ENCODE measurements around the gene ZNF235. TPM values are rescaled to one million over a fixed set of nuclear protein-coding genes. Genes with fewer than 3 reads are reported as not detected.

ZNF235 gene
- total and polyA plus RNA-seq, 2 donors (not counting 1 experiment from before 2014, with no cell fraction given) = 4.7 to 19.5 TPM

GRCh38 chr19:44332145-44332544 is 27.3 kb upstream of the ZNF235 start:
- no peaks in the 10 kb centered on the region for H4K20me1 ChIP-seq (ENCODE audit: control insufficient read depth, insufficient read depth, low read length, poor library complexity, severe bottlenecking)
- Mint-ChIP-seq H3K27me3 (peaks cover 10% of the 10 kb centered on the region), H3K9me3 (ENCODE audit: insufficient read depth) (peaks cover 32% of the 10 kb centered on the region), H3K4me3 (no peak overlapping the region), H3K4me1 (no peaks in the 10 kb centered on the region), H3K27ac (no peak overlapping the region)
- ChIA-PET CTCF (no interaction called here), POLR2A (no interaction called here)
- no peak overlapping the region for H3K9ac ChIP-seq (ENCODE audit: low read length)
- no peak overlapping the region for H3K27ac ChIP-seq (ENCODE audit: low read length in 2 of 2)
- H3K4me3 ChIP-seq (ENCODE audit: control extremely low read depth in 1 of 5, extremely low read depth in 1 of 5, insufficient read depth in 1 of 5, low read depth in 2 of 5, low read length in 4 of 5) = no peak overlapping the region
- H3K9me3 ChIP-seq (ENCODE audit: control extremely low read depth in 1 of 3, control insufficient read depth in 2 of 3, insufficient read depth in 1 of 3, low read length in 2 of 3) = peaks cover 11 to 36% (median 30%) of the 10 kb centered on the region in 3 donors
- ATAC-seq (ENCODE audit: low read depth) (no peak), DNase-seq (no peak)
- H3K36me3 ChIP-seq (replicated peaks in 1 of 2; ENCODE audit: control extremely low read depth in 1 of 2, control insufficient read depth in 1 of 2, extremely low read depth in 1 of 2, insufficient read depth in 2 of 2, low read length in 1 of 2) = peaks cover 2 to 15% of the 10 kb centered on the region in 2 experiments
- H3K4me2 ChIP-seq (replicated peaks; ENCODE audit: low read depth, low read length, poor library complexity, severe bottlenecking) = no peak overlapping the region
- intact Hi-C loops (cut with micrococcal nuclease) = no loop called here
- no CpG with 5 or more reads among the region's 1 CpG for WGBS (ENCODE audit: insufficient coverage)
- H3K27me3 ChIP-seq (replicated peaks in 1 of 4; ENCODE audit: control extremely low read depth in 1 of 4, control insufficient read depth in 3 of 4, insufficient read depth in 4 of 4, low read length in 3 of 4) = no peaks in the 10 kb centered on the region
- H3K79me2 ChIP-seq (ENCODE audit: control insufficient read depth, insufficient read depth, low read length) = no peaks in the 10 kb centered on the region
- TF ChIP-seq EZH2 (IDR thresholded peaks at IDR 0.05; ENCODE audit: borderline replicate concordance, insufficient read depth, low read depth, low read length, poor library complexity, severe bottlenecking) (no peak), CTCF (IDR thresholded peaks at IDR 0.05) (no peak)
- H2AFZ ChIP-seq (ENCODE audit: insufficient read depth, low read depth, low read length, poor library complexity, severe bottlenecking) = no peak overlapping the region
- H3K4me1 ChIP-seq (ENCODE audit: control insufficient read depth in 2 of 2, insufficient read depth in 2 of 2, low read length in 2 of 2) = no peaks in the 10 kb centered on the region

GRCh38 chr19:44315883-44316282 is 11.1 kb upstream of the ZNF235 start:
- H3K9me3 Mint-ChIP-seq (ENCODE audit: insufficient read depth) = peaks cover 5% of the 10 kb centered on the region
- no CpG with 5 or more reads among the region's 2 CpGs for WGBS (ENCODE audit: insufficient coverage)
- no peak for ATAC-seq (ENCODE audit: low read depth)

More at GRCh38 chr19:44315883-44316282, 11.1 kb upstream of the ZNF235 start:
- H3K4me1 Mint-ChIP-seq = peaks cover 16% of the 10 kb centered on the region
- Histone ChIP-seq H3K36me3 (replicated peaks in 1 of 2; ENCODE audit: control extremely low read depth in 1 of 2, control insufficient read depth in 1 of 2, extremely low read depth in 1 of 2, insufficient read depth in 2 of 2, low read length in 1 of 2) (no peaks in the 10 kb centered on the region), H3K4me3 (ENCODE audit: control extremely low read depth in 1 of 5, extremely low read depth in 1 of 5, insufficient read depth in 1 of 5, low read depth in 2 of 5, low read length in 4 of 5) (no peak overlapping the region), H3K27me3 (replicated peaks in 1 of 4; ENCODE audit: control extremely low read depth in 1 of 4, control insufficient read depth in 3 of 4, insufficient read depth in 4 of 4, low read length in 3 of 4) (no peaks in the 10 kb centered on the region), H3K27ac (ENCODE audit: low read length in 2 of 2) (no peak overlapping the region), H3K4me2 (replicated peaks; ENCODE audit: low read depth, low read length, poor library complexity, severe bottlenecking) (no peak overlapping the region), H4K20me1 (ENCODE audit: control insufficient read depth, insufficient read depth, low read length, poor library complexity, severe bottlenecking) (no peaks in the 10 kb centered on the region), H3K79me2 (ENCODE audit: control insufficient read depth, insufficient read depth, low read length) (no peaks in the 10 kb centered on the region), H3K9ac (ENCODE audit: low read length) (no peak overlapping the region), H3K4me1 (ENCODE audit: control insufficient read depth in 2 of 2, insufficient read depth in 2 of 2, low read length in 2 of 2) (peaks cover 7 to 13% of the 10 kb centered on the region in 2 donors), H2AFZ (ENCODE audit: insufficient read depth, low read depth, low read length, poor library complexity, severe bottlenecking) (no peak overlapping the region), H3K9me3 (ENCODE audit: control extremely low read depth in 1 of 3, control insufficient read depth in 2 of 3, insufficient read depth in 1 of 3, low read length in 2 of 3) (peaks cover 6 to 9% (median 6%) of the 10 kb centered on the region in 3 donors)
- no peak overlapping the region for H3K4me3 Mint-ChIP-seq
- POLR2A ChIA-PET = no interaction called here
- no peak for DNase-seq
- CTCF ChIA-PET = no interaction called here
- TF ChIP-seq EZH2 (IDR thresholded peaks at IDR 0.05; ENCODE audit: borderline replicate concordance, insufficient read depth, low read depth, low read length, poor library complexity, severe bottlenecking) (no peak), CTCF (IDR thresholded peaks at IDR 0.05) (no peak)
- H3K27me3 Mint-ChIP-seq = peaks cover 3% of the 10 kb centered on the region
- H3K27ac Mint-ChIP-seq = no peak overlapping the region
- intact Hi-C loops (cut with micrococcal nuclease) = no loop called here
